Measurements from ENCODE around the gene OTOG. TPM values are rescaled to one million over a fixed set of nuclear protein-coding genes. Genes with fewer than 3 reads are reported as not detected.

The OTOG gene
- total RNA-seq, 2 donors from 2014 or later, result not detected

- H3K4me1 Mint-ChIP-seq, result peaks cover 5% of the 10 kb centered on the region
- no peaks in the 10 kb centered on the region for H3K36me3 Mint-ChIP-seq (ENCODE audit: low read depth)
- ATAC-seq (no peak), DNase-seq (no peak)
- H3K4me3 Mint-ChIP-seq, result no peak overlapping the region
- peaks cover 15% of the 10 kb centered on the region for H3K27me3 Mint-ChIP-seq
- no peaks in the 10 kb centered on the region for H3K9me3 ChIP-seq (ENCODE audit: control insufficient read depth, low read length, poor library complexity, severe bottlenecking)
- no peak overlapping the region for H3K27ac Mint-ChIP-seq
Observed at GRCh38 chr11:17563961-17564686, 17.1 kb downstream of the OTOG start.

GRCh38 chr11:17564687-17565042 is 17.6 kb downstream of the OTOG start:
- ATAC-seq (no peak), DNase-seq (no peak)
- H3K9me3 ChIP-seq (ENCODE audit: control insufficient read depth, low read length, poor library complexity, severe bottlenecking), result no peaks in the 10 kb centered on the region
- Mint-ChIP-seq H3K27me3 (peaks cover 16% of the 10 kb centered on the region), H3K4me1 (peaks cover 5% of the 10 kb centered on the region), H3K4me3 (no peak overlapping the region), H3K36me3 (ENCODE audit: low read depth) (no peaks in the 10 kb centered on the region), H3K27ac (no peak overlapping the region)

GRCh38 chr11:17568944-17569343 is 21.9 kb downstream of the OTOG start:
- Mint-ChIP-seq H3K36me3 (ENCODE audit: low read depth) (peaks cover 3% of the 10 kb centered on the region), H3K27ac (no peak overlapping the region), H3K4me3 (no peak overlapping the region), H3K27me3 (peaks cover 32% of the 10 kb centered on the region), H3K4me1 (peaks cover 18% of the 10 kb centered on the region)
- no peak for DNase-seq
- no peaks in the 10 kb centered on the region for H3K9me3 ChIP-seq (ENCODE audit: control insufficient read depth, low read length, poor library complexity, severe bottlenecking)
- no peak for ATAC-seq

- H3K4me3 Mint-ChIP-seq, result no peak overlapping the region
- H3K36me3 Mint-ChIP-seq (ENCODE audit: low read depth), result peaks cover 3% of the 10 kb centered on the region
- peaks cover 20% of the 10 kb centered on the region for H3K4me1 Mint-ChIP-seq
- no peak overlapping the region for H3K27ac Mint-ChIP-seq
- ATAC-seq, result no peak
- no peak for DNase-seq
- no peaks in the 10 kb centered on the region for H3K9me3 ChIP-seq (ENCODE audit: control insufficient read depth, low read length, poor library complexity, severe bottlenecking)
- H3K27me3 Mint-ChIP-seq, result peaks cover 43% of the 10 kb centered on the region
Observed at GRCh38 chr11:17570034-17570433, 23.0 kb downstream of the OTOG start.

GRCh38 chr11:17571431-17572358 is 24.6 kb downstream of the OTOG start:
- DNase-seq (no peak), ATAC-seq (no peak)
- no peaks in the 10 kb centered on the region for H3K9me3 ChIP-seq (ENCODE audit: control insufficient read depth, low read length, poor library complexity, severe bottlenecking)
- Mint-ChIP-seq H3K4me3 (no peak overlapping the region), H3K36me3 (ENCODE audit: low read depth) (peaks cover 3% of the 10 kb centered on the region), H3K27ac (no peak overlapping the region), H3K27me3 (peaks cover 46% of the 10 kb centered on the region), H3K4me1 (peaks cover 21% of the 10 kb centered on the region)

GRCh38 chr11:17572359-17572690 is 25.3 kb downstream of the OTOG start:
- Mint-ChIP-seq H3K27ac (no peak overlapping the region), H3K4me1 (peaks cover 21% of the 10 kb centered on the region), H3K36me3 (ENCODE audit: low read depth) (peaks cover 3% of the 10 kb centered on the region), H3K27me3 (peaks cover 50% of the 10 kb centered on the region), H3K4me3 (no peak overlapping the region)
- ATAC-seq (no peak), DNase-seq (no peak)
- H3K9me3 ChIP-seq (ENCODE audit: control insufficient read depth, low read length, poor library complexity, severe bottlenecking), result no peaks in the 10 kb centered on the region

- H3K9me3 ChIP-seq (ENCODE audit: control insufficient read depth, low read length, poor library complexity, severe bottlenecking), result no peaks in the 10 kb centered on the region
- peaks cover 21% of the 10 kb centered on the region for H3K4me1 Mint-ChIP-seq
- H3K27me3 Mint-ChIP-seq, result peaks cover 51% of the 10 kb centered on the region
- H3K36me3 Mint-ChIP-seq (ENCODE audit: low read depth), result peaks cover 3% of the 10 kb centered on the region
- H3K4me3 Mint-ChIP-seq, result no peak overlapping the region
- ATAC-seq (no peak), DNase-seq (no peak)
- no peak overlapping the region for H3K27ac Mint-ChIP-seq
Observed at GRCh38 chr11:17572791-17573460, 25.9 kb downstream of the OTOG start.

GRCh38 chr11:17573526-17573925 is 26.5 kb downstream of the OTOG start:
- DNase-seq, result no peak
- H3K27ac Mint-ChIP-seq, result no peak overlapping the region
- no peak for ATAC-seq
- peaks cover 20% of the 10 kb centered on the region for H3K4me1 Mint-ChIP-seq
- H3K36me3 Mint-ChIP-seq (ENCODE audit: low read depth), result peaks cover 3% of the 10 kb centered on the region
- H3K27me3 Mint-ChIP-seq, result peaks cover 57% of the 10 kb centered on the region
- no peaks in the 10 kb centered on the region for H3K9me3 ChIP-seq (ENCODE audit: control insufficient read depth, low read length, poor library complexity, severe bottlenecking)
- H3K4me3 Mint-ChIP-seq, result no peak overlapping the region

- DNase-seq, result no peak
- no peak for ATAC-seq
- no peaks in the 10 kb centered on the region for H3K9me3 ChIP-seq (ENCODE audit: control insufficient read depth, low read length, poor library complexity, severe bottlenecking)
- Mint-ChIP-seq H3K27me3 (peaks cover 51% of the 10 kb centered on the region), H3K36me3 (ENCODE audit: low read depth) (peaks cover 3% of the 10 kb centered on the region), H3K4me3 (no peak overlapping the region), H3K27ac (no peak overlapping the region), H3K4me1 (peaks cover 20% of the 10 kb centered on the region)
Observed at GRCh38 chr11:17574141-17575091, 27.4 kb downstream of the OTOG start.

- ATAC-seq, result no peak
- no peak overlapping the region for H3K4me3 Mint-ChIP-seq
- no peak for DNase-seq
Observed at GRCh38 chr11:17575431-17576425, 28.7 kb downstream of the OTOG start.

GRCh38 chr11:17578296-17578695 is 31.2 kb downstream of the OTOG start:
- H3K9me3 ChIP-seq (ENCODE audit: control insufficient read depth, low read length, poor library complexity, severe bottlenecking), result no peaks in the 10 kb centered on the region
- H3K4me1 Mint-ChIP-seq, result peaks cover 8% of the 10 kb centered on the region

More at GRCh38 chr11:17575431-17576425, 28.7 kb downstream of the OTOG start:
- no peak overlapping the region for H3K27ac Mint-ChIP-seq
- no peaks in the 10 kb centered on the region for H3K9me3 ChIP-seq (ENCODE audit: control insufficient read depth, low read length, poor library complexity, severe bottlenecking)
- H3K4me1 Mint-ChIP-seq, result peaks cover 20% of the 10 kb centered on the region
- peaks cover 59% of the 10 kb centered on the region for H3K27me3 Mint-ChIP-seq
- H3K36me3 Mint-ChIP-seq (ENCODE audit: low read depth), result peaks cover 3% of the 10 kb centered on the region

More at GRCh38 chr11:17578296-17578695, 31.2 kb downstream of the OTOG start:
- no peak for ATAC-seq
- no peak overlapping the region for H3K4me3 Mint-ChIP-seq
- DNase-seq, result no peak
- no peak overlapping the region for H3K27ac Mint-ChIP-seq
- H3K36me3 Mint-ChIP-seq (ENCODE audit: low read depth), result peaks cover 2% of the 10 kb centered on the region
- peaks cover 44% of the 10 kb centered on the region for H3K27me3 Mint-ChIP-seq

Data from T-helper 17 cell (primary cell).